GM12875 (cell line): ENCODE data around the gene MED15.
"Not testable (repeated sequence)": the region's sequence is repeated elsewhere in the genome, so short reads cannot be mapped to it uniquely, and the experiment has no call there.

ENCODE experiments used
- H3K4me3 ChIP-seq: one replicate; pipeline ENCODE4 v1.5.1; 2011; ENCODE audit warnings: low read depth, low read length, control low read depth
- CTCF ChIP-seq: IDR thresholded peaks from 2 replicates; pipeline ENCODE4 v1.5.1; 2011; ENCODE audit warnings: low read depth, mild to moderate bottlenecking, control low read depth, inconsistent platforms, low read length, moderate library complexity, borderline replicate concordance; ENCODE audit not compliant: insufficient read depth

The MED15 gene

DNA sequence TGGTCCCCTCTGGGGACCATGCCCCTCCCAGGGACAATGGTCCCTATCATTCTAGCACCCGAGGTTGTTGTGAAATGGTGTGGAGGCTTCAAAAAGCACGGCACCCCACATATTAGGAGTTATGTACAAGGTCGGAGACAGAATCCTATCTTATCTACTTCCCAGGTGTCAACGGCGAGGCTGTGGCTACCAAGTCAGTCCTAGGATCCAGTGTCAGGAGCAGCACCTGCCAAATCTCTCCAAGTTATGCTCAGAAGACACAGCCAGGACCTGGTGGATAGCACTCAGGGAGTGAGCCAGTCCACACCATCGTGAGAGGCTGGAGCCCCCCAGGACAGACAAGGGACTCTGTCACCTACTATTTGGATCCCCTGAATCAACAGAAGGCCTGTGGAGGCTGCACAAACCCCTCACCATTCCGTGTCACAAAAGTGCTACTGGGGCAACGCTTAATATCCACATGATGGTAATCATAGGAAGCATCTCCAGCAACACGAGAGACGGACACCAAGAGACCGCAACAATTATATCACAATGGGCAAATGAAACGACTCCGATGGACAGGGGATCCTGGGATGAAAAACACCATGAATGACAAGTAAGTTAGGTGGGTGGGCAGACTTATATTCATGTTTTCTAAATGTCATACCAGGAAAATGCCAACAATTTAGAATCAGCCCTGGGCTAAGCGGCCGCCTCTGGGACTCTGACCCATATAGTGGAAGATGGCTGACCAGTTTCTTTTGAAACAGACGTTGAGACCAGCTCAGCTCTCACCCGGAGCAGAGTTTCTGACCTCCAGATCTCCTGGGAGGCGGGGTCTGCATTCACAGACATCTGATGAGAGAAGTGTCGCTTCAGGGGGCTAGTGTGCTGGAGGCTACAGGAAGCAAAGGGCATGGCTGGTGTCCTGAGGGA, 108.4 kb downstream of the MED15 start:
- no peak for TF ChIP-seq CTCF
- no peak overlapping the region for H3K4me3 ChIP-seq

DNA sequence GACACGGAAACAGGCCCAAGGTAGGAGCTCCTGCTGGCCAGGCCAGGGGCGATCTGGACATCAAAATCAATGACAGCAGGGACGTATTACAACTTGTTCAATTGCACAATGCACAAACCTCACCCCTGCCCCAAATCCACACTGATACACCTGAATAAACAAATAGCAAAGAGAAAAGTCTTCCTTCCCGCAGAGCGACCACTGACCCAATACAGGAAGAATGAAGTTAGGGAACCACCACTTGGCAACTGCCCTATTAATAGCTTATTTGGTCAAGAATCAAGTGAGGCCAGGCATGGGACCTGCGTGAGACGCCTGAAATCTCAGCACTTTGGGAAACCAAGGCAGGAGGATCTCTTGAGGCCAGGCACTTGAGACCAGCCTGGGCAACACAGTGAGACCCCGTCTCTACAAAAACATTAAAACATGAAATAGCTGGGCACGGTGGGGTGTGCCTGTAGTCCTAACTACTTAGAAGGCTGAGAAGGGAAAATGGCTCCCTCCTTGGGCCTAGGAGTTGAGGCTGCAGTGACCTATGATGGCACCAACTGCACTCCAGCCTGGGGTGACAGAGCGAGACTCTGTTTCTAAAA, 109.1 kb downstream of the MED15 start:
- no peak overlapping the region for H3K4me3 ChIP-seq
- TF ChIP-seq CTCF: no peak

DNA sequence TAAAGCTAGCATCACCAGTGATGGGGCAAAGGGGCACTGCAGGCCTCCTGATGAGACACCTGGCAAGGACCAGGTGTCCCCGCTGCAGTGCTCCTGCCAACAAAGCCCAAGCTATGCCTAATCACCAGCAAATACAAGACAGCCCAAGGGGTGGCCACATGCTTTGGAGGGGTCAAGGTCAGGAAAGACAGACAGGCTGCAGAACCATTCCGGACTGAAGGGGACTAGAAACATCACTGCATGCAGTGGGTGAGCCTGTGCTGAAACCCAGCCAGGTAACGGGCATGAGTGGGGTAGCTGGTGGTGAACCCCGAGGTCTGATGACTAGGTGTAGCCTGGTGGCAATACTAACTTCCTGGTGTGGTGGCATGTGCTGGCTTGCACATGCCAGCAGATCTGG, 111.1 kb downstream of the MED15 start:
- no peak overlapping the region for H3K4me3 ChIP-seq
- no peak for TF ChIP-seq CTCF

DNA sequence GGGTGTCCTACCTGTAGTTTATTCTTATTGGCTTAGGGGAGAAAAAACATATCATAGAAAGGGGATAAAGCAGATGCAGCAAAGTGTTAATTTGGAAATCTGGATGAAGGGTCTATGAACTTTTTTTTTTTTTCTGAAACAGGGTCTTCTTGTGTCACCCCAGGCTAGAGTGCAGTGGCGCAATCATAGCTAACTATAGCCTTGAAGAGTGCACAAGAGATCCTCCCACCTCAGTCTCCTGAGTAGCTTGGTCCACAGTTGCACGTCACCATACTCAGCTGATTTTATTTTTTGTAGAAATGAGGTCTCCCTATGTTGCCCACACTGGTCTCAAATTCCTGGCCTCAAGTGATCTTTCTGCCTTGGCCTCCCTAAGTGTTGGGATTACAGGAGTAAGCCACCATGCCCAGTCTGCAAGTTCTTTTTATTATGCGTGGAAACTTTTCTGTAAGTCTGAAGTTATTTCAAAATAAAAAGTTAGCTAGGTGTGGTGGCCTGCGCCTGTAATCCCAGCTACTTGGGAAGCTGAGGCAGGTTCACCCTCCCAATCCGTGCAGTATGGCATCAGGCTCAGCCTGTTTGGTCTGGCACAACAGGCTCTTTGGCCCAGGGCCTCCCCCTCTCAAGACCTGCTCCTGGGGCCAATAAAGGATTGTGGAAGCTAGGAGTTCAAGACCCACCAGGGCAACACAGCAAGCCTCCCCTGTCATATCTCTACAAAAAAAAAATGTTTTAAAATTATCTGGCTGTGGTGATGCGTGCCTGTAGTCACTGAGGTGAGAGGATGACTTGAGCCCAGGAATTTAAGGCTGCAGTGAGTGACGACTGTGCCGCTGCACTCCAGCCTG, 111.9 kb downstream of the MED15 start:
- no peak overlapping the region for H3K4me3 ChIP-seq
- TF ChIP-seq CTCF: no peak

GRCh38 chr22:20619893-20620194, 112.4 kb downstream of the MED15 start:
- not testable (repeated sequence) for H3K4me3 ChIP-seq

DNA sequence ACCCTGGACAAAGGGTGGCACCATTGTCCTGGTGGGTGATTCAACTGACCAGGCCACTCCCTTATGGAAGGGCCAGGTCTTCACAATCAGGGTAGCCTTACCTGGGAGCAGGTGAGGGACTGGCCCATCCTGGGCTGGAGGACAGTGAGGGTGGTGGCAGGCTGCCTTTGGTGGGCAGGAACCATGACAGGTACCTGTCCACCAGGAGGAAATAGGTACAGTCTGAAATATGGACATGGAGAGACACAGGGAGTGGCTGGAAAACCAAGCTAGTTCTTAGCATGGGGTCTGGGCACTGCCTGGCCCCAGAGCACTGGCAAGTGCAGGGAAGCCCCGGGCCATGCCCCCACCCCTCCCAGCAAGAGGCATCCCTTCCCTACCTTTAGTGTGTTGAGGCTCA, 113.8 kb downstream of the MED15 start:
- TF ChIP-seq CTCF: no peak
- no peak overlapping the region for H3K4me3 ChIP-seq

DNA sequence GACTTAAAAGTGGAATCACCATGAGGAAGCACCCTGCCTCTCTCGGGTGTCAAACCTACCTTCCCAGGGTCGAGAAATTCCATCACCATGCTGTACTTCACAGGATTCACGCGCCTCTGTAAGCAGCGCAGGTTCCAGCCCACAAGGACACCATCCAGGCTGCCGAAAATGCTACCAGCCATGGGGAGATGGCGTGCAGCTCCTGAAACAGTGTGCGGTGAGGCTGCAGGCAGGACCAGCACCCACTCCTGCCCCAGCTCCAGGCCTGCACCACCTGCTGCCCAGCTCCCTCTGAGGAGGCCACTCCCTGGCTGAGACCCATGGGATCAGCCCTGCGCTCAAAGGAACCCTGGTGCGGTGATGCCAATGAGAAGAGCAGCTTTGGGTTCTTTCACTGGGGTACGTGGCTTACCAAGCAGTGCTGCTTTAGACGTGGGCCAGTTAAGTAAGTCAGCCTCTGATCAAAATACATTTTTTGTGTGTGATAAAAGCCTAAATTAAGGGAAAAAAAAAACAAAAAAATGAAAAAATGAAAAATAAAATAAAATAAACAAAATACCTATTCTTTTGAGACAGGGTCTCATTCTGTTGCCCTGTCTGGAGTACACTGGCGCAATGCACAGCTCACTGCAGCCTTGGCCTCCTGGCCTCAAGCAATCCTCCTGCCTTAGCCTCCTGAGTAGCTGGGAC, 115.4 kb downstream of the MED15 start:
- H3K4me3 ChIP-seq: no peak overlapping the region
- TF ChIP-seq CTCF: no peak
